Lower lobe of right lung (tissue), 2 donors: ENCODE results near the gene DPP10. TPM values are rescaled to one million over a fixed set of nuclear protein-coding genes. Genes with fewer than 3 reads are reported as not detected.

Experiments used
- ATAC-seq, 2 donors: fragments of 200-7000 bp; cut with Tn5 transposase; one replicate each; pipeline ENCODE4 v1.9.1; 2020 to 2022; ENCODE audit warnings: mild to moderate bottlenecking in 2 of 2, moderate library complexity in 2 of 2
- DNase-seq: peaks from one replicate; pipeline ENCODE4 v3.0.0-alpha.2; 2020
- H3K27ac ChIP-seq: fragments of 200-600 bp; one replicate; pipeline ENCODE4 v1.8.0; 2022
- H3K27me3 ChIP-seq: fragments of 200-600 bp; one replicate; pipeline ENCODE4 v1.8.0; 2022; ENCODE audit warnings: low read depth
- H3K36me3 ChIP-seq: fragments of 200-600 bp; one replicate; pipeline ENCODE4 v1.8.0; 2022; ENCODE audit warnings: mild to moderate bottlenecking
- H3K4me1 ChIP-seq: fragments of 200-600 bp; one replicate; pipeline ENCODE4 v1.8.0; 2022
- H3K4me3 ChIP-seq: fragments of 200-600 bp; one replicate; pipeline ENCODE4 v1.8.0; 2022; ENCODE audit warnings: mild to moderate bottlenecking
- H3K9me3 ChIP-seq: fragments of 200-600 bp; one replicate; pipeline ENCODE4 v1.8.0; 2022
- intact Hi-C: fragments of 100-400 bp; cut with DNase I; formaldehyde crosslinking; loops from one replicate; pipeline ENCODE4 v1.11.0; 2022
- total RNA-seq: library from RNA; stranded (reverse); fragmentation: NEBNext Ultra II Directional; extraction: Animal tissue kit (Norgen Biotek cat#: 25700); gene quantifications from one replicate; pipeline ENCODE4 v1.2.1, GENCODE V29; 2021
- TF ChIP-seq, protein P1 (sequence below): fragments of 200-600 bp; IDR thresholded peaks from one replicate; pipeline ENCODE4 v1.8.0; 2022; ENCODE audit warnings: antibody characterized with exemption, mild to moderate bottlenecking
- donor health status: DM: no; HTN: yes; CAD: no; lungs with severe emphysema.

Gene DPP10
- total RNA-seq, 1 donor from 2014 or later, result 0.80 TPM

DNA sequence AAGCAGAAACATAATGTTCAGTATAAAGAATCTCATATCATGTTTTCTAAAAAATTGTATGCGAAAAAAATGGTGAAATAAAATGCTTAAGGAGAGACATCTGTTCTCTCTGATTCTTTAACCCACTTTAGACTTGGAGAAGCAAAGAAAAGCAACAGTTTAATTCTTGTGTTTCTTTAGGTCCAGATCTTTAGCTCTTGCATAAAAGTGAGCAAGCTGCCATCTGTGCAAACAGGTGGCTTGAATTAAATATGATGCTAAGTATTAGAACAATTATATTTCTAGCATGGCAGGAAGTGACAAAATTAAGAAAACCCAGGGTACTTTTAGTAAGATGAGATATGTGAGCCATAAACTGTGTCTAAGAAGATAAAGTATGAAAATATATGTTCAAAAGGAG lies 1038.3 kb downstream of the DPP10 start:
- Histone ChIP-seq H3K4me1 (no peaks in the 10 kb centered on the region), H3K36me3 (no peaks in the 10 kb centered on the region), H3K9me3 (no peaks in the 10 kb centered on the region), H3K27ac (no peak overlapping the region), H3K27me3 (no peaks in the 10 kb centered on the region), H3K4me3 (no peak overlapping the region)
- DNase-seq, result no peak
- TF ChIP-seq, protein P1, sequence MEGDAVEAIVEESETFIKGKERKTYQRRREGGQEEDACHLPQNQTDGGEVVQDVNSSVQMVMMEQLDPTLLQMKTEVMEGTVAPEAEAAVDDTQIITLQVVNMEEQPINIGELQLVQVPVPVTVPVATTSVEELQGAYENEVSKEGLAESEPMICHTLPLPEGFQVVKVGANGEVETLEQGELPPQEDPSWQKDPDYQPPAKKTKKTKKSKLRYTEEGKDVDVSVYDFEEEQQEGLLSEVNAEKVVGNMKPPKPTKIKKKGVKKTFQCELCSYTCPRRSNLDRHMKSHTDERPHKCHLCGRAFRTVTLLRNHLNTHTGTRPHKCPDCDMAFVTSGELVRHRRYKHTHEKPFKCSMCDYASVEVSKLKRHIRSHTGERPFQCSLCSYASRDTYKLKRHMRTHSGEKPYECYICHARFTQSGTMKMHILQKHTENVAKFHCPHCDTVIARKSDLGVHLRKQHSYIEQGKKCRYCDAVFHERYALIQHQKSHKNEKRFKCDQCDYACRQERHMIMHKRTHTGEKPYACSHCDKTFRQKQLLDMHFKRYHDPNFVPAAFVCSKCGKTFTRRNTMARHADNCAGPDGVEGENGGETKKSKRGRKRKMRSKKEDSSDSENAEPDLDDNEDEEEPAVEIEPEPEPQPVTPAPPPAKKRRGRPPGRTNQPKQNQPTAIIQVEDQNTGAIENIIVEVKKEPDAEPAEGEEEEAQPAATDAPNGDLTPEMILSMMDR, result no peak
- intact Hi-C loops, result no loop called here
- no peak for ATAC-seq

DNA sequence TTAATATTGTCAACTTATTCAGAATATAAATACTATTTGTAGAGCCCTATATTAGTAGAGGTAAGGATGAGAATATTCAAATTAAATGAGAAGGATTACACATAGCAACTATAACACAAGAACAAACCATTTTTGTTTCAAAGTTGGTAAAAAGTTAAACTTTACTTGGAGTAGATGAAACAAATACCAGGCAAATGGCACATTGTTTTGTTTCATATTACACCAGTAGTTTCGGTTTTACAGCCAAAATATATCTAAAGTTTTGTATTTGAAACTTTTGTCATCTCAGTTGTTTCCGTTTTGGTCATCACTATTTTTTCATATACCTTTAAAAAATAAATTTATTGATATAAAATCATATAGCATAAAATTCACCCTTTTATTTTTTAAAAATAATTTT lies 1039.4 kb downstream of the DPP10 start:
- DNase-seq, result no peak
- Histone ChIP-seq H3K27ac (no peak overlapping the region), H3K4me1 (no peaks in the 10 kb centered on the region), H3K36me3 (no peaks in the 10 kb centered on the region), H3K4me3 (no peak overlapping the region), H3K9me3 (no peaks in the 10 kb centered on the region), H3K27me3 (no peaks in the 10 kb centered on the region)
- TF ChIP-seq, protein P1, result no peak
- no peak for ATAC-seq
- intact Hi-C loops, result no loop called here

DNA sequence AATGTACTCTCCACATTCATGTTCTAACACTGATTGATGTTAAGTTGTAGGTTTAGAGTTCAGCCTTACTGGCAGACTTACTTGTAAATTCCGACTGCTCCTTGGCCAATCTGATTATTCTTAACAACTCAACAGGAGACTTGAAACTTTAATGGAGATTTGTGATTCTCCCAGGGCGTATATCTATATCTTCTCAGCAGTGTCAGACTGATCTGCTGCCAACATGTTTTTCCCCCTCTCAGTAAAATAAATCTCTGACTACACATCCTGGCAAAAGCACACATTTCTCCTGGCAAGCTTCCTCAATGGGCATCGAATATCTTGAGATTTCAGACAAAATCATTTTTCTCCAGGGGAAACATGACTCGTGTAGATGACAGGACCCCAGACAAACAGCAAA lies 1041.2 kb downstream of the DPP10 start:
- intact Hi-C loops, result no loop called here

DNA sequence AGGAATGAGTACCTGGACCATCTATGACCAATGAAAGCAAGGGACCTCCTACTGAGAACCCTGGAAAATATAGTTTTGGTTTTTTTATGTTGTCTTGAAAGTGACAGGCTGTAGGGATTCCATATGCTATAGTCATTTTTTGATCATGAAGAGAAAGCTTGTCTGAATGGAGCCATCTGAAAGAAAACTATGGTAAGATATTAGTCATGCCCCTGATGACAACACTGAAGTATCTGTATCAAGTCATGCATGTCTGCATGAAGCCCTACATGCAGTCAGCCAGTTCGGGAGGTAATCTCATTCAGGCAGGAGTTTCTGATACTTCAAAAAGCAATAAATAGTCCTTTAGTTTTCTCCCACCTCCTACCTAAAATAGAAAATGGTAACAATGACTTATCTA lies 1042.0 kb downstream of the DPP10 start:
- Histone ChIP-seq H3K27ac (no peak overlapping the region), H3K4me1 (no peaks in the 10 kb centered on the region), H3K36me3 (no peaks in the 10 kb centered on the region), H3K9me3 (no peaks in the 10 kb centered on the region), H3K4me3 (no peak overlapping the region), H3K27me3 (no peaks in the 10 kb centered on the region)
- DNase-seq (no peak), ATAC-seq (no peak)
- TF ChIP-seq, protein P1, result no peak
- intact Hi-C loops, result no loop called here

More for the DNA sequence above, 1041.2 kb downstream of the DPP10 start:
- no peaks in the 10 kb centered on the region for H3K9me3 ChIP-seq
- no peaks in the 10 kb centered on the region for H3K4me1 ChIP-seq
- no peak for ATAC-seq
- H3K27ac ChIP-seq, result no peak overlapping the region
- H3K4me3 ChIP-seq, result no peak overlapping the region
- no peaks in the 10 kb centered on the region for H3K36me3 ChIP-seq
- TF ChIP-seq, protein P1, result no peak
- no peak for DNase-seq
- no peaks in the 10 kb centered on the region for H3K27me3 ChIP-seq

DNA sequence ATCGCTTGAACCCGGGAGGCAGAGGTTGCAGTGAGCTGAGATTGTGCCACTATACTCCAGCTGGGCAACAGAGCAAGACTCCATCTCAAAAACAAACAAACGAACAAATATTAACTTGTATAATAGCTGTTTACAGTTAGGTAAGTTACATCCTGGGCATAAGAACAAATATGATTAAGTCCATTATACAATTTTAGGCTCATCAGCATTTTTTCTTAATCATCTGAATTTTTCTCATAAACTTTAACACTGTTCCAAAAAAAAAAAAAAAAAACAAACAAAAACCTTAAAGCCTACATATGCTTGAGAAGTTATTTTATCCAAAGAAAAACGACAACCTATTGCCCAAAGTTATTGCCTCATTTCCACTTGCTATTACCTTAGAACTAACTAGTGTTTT lies 1042.5 kb downstream of the DPP10 start:
- TF ChIP-seq, protein P1, result no peak
- Histone ChIP-seq H3K4me3 (no peak overlapping the region), H3K27ac (no peak overlapping the region), H3K4me1 (no peaks in the 10 kb centered on the region), H3K36me3 (no peaks in the 10 kb centered on the region), H3K27me3 (no peaks in the 10 kb centered on the region), H3K9me3 (no peaks in the 10 kb centered on the region)
- intact Hi-C loops, result no loop called here
- DNase-seq, result no peak
- ATAC-seq, result no peak
